GM19372 (cell line): ENCODE results near the gene TRAPPC5.
A peak's percentile ranks its signal among the peaks of the same experiment; 100 is the strongest.
"Not testable (repeated sequence)": the region's sequence is repeated elsewhere in the genome, so short reads cannot be mapped to it uniquely, and the experiment has no call there.

ENCODE experiments used
- ATAC-seq: cut with Tn5 transposase; IDR thresholded peaks from one replicate; pipeline ENCODE4 v1.9.1; 2021; ENCODE audit warnings: mild to moderate bottlenecking, low read depth, moderate library complexity; ENCODE audit not compliant: unreplicated experiment

Gene TRAPPC5

DNA sequence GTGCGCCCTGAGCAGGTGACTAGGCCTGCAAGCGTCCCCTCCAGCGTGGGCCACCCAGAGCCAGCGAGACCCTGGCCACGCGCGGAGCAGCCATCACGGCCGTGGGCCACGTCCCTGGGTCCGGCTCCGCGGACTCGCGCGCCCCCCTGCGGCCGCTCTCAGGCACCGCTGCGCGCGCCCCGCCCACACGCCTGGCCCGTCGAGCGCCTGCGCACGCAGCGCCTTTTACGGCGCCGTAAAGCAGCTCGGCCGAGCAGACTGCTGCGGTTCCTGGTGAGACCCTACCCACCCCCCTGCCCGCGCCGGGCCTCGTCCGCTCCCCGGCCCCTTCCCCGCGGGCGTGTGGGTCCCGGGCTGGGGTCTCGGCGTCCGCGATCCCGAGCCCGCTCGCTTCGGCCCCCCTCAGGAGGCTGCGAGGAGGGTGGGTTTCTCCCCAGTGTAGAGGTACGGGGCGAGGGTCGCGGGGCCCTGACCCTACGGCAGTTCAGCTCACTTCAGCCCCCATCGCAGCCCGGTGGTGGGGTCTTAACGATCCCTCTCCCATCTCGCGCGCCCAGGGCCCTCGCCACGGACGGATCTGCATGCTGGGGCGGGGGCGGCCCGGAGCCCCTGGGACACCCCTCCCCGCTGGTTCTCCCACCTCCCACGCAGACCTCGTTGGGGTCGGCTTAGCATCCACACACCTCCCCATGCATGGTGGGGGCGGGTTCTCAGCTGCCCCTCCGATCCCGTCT lies at the start of gene TRAPPC5:
TRAPPC5 (plus strand) TSS at position 228 of the 734 bp plus-strand sequence. CDS start 1,421 bp downstream, outside the sequence.
- ATAC-seq, result peak; percentile 41

DNA sequence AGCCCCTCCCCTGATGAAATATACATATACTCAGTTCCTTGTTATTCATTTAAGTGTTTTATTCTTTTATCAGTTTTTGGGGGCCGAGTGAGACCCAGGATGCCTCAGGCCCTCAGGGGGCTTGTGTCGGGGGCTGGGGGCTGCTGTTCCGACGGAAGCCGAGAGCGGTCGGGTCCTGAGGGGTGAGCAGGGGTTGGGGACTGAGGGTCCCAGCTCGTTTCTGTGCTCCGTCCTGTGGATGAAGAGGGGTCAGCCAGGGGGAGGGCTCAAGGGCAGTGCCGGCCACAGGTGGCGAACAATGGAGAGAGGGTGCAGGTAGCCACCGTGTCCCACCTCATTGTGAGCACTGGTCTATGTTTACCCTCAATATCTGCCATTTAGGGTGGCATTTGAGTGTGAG lies 49.1 kb upstream of the TRAPPC5 start:
- no peak for ATAC-seq

DNA sequence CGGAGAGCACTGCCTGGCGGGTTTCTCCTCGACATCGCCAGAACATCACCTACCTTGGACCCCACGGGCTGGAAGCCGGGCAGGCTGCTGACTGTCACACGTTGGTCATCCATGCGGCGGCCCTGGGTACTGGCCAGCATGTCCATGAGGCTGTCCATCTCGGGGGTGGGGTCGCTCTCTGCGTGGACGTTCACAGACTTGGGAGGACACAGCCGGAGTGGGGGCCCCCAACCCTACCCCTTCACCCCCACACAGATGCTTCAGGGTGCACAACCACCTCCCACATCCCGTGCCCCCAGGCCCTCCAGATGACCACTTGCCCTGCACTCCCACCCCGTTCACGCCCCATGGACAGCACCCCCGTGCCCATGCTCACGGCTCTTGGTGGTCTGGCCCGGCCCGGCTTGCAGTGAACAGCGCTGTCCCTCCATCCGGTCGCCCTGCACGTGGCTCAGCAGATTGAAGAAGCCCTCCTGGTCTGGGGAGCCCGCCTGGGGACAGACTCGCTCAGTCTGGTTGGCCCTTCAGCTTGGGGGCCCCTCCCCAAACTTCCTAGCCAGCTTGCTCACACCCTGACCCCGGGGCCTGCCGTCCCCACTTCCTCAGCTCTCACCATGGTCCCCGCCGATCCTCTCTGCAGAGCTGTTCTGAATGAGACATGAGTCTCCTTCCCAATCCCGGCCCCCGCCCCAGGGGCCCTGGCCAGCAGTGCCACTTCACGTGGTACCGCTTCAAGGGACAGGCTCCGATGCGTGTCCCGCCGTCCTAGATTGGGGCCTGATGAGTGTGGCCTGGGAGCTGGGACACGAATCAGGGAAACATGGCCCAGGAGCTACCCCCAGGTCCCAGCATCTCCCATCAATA lies 48.1 kb upstream of the TRAPPC5 start:
- ATAC-seq, result no peak

DNA sequence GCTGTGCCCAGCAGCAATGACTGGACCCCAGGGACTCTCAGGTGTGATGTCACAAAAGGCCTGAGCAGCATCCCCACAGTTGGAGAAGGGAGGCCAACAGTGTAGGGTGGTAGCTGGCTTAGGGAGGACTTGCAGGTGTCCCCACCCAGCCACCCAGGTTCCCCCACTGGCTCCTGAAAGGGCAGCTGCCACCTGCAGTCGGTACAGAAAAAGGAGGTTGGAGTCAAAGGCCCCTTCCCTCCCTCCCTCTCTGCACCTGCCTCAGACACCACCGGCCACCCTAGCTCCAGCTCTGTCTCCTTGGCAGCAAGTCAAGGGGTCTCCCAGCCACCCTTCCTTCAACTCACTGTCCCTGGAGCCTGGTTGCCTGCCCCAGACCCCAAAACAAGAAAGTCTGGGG lies 46.9 kb upstream of the TRAPPC5 start, which contains the start of gene PCP2:
PCP2 (minus strand) TSS at position 22 of the 400 bp plus-strand sequence. CDS start 262 bp downstream, outside the sequence.
- ATAC-seq, result no peak

DNA sequence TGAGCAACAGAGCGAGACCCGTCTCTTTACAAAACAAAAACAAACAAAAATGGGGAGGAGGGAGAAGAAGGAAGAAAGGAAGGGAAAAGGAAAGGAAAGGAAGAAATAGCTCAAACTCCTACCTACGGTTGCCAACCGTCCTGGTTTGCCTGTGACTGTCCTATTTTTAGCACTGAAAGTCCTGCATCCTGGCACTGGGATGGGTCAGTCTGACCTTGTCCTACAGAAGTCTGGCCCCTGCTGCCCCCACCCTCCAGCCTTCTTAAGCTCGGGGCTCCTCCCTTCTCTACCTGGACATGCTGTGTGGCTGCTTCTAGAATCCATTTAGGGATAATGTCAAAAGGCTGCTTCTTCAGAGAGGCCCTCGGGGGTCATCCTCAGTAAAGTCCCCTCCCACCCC lies 45.0 kb upstream of the TRAPPC5 start:
- ATAC-seq, result no peak

DNA sequence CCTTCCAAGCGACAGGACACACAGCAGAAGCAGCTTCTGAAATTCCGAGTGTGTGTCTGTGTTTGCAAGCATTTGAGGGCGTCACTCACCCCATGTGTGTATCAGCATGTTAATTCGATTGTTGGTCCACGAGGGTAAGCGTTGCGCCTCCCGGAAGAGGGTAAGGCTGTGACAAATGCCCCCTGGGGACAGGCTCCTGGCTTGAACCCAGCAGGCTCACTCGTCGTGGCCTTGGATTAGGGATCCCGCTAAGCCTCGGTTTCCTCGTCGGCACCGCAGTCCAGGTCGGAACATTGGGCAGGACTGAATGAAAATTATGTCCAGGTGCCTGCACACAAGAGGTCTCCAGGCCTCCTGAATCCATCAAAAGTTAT lies 44.3 kb upstream of the TRAPPC5 start:
- ATAC-seq, result no peak

DNA sequence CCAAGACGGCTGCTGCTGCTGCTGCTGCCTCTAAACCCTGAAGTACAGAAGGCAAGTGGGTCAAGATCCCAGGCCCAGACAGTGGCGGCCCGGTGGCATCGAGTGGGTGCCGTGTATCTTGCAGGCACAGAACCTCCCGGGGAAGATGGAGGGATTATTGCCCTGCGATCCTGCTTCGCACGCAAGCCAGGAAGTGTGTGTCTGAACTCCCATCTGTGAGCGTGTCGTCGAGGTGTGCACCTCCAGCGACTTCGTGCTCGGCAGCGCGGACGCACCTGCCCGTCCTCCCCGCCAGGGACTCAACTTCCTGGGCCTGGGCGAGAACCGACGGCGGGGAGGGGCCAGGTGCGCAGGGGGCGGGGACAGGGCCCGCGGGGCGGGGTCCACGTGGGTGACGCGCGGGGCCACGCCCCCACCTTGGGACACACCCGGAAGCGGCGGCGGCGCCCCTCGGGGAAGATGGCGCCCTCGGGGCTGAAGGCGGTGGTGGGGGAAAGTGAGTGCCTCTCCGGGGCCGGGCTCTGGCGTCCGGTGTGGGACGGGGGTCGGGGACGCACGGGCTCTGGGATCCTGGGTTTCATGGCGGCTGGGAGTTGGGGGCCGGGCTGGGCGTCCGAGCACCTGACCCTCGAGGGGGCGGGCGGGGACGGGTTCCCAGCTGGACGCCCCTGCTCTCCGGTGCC lies 43.8 kb upstream of the TRAPPC5 start, which contains the start of gene STXBP2:
STXBP2 (plus strand) TSS at position 420 of the 683 bp plus-strand sequence; CDS start at position 460, 40 bp downstream.
- peak; percentile 75 for ATAC-seq

DNA sequence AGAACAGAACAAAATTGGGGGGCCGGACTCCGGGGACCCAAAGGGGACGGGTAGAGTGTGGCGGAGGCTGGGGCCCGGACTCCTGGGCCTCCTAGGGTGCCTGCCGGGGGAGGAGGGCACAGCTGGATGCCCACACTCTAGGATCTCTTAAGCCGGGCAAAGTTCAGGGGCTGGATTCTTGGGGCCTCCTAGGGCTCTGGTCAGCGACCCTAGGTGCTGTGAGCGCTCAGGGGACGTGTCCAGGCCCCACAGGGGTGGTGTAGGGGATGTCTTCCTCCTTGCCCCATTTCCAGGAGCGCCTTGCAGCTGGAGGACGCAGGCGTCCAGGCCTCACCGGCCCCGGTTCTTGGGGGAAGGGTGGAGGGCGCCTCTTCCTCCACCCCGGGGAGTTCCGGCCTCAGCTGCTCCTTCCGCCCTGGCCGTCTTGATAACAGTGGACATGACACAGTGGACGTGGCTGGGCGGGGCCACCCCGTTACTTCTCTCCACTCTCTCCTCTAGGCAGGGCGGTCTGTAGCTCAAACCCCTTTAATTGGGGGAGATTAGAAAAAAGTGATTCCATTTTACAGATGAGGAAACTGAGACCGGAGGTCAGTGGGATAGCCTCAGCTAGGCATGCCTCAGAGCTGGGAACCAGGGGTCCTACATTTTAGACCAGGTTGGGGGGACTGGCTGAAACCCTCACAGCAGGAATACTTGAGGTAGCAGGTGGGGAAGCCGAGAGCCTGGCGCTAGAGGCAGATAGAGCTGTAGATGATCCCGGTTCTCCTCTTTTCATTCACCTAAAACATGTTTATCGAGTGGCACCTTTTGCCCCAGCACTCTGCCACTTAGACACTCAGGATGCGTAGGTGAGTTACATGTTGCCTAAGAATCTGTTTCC lies 43.0 kb upstream of the TRAPPC5 start:
- ATAC-seq, result no peak

DNA sequence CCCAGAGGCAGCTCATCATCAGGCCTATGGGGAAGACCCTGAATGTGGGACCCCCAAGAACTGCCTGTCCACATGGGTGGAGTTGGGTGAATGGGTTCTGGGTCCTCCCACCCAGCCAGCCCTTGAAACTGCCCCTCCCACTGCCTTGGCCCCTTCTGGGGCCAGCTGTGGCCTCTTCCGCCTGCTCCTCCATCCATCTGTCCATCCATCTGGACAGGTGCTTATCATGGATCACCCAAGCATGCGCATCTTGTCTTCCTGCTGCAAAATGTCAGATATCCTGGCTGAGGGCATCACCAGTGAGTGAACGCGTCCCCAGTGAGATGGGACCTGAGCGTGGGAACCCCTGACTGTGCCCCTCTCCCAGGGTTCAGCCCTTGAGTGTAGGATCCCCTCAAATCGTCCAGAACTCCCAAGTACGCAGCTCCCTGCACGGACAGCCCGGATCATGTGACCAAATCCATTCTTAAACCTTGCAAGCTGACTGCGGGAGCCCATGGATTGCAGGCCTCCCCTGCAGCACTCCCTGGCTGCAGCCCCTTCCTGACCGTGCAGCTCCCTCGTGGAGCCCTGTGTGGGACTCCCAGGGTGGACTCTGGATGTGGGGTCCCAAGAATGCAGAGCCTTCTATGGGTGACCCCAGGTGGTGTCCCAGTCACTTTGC lies 41.7 kb upstream of the TRAPPC5 start:
- no peak for ATAC-seq

DNA sequence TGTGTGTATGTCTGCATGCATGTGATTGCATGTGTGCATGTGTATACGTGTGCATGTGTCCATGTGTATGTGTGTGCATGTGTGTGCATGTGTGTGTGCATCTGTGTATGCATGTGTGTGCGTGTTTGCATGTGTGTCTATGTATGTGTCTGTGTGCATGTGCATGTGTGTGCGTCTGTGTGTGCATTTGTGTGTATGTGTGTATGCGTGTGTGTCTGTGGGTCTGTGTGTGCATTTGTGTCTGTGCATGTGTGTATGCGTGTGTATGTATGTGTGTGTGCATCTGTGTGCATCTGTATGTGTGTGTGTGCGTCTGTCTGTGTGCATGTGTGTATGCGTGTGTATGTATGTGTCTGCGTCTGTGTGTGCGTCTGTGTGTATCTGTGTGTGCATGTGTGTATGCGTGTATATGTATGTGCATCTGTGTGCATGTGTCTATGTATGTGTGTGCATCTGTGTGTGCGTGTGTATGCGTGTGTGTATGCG lies 40.7 kb upstream of the TRAPPC5 start:
- ATAC-seq, result no peak

DNA sequence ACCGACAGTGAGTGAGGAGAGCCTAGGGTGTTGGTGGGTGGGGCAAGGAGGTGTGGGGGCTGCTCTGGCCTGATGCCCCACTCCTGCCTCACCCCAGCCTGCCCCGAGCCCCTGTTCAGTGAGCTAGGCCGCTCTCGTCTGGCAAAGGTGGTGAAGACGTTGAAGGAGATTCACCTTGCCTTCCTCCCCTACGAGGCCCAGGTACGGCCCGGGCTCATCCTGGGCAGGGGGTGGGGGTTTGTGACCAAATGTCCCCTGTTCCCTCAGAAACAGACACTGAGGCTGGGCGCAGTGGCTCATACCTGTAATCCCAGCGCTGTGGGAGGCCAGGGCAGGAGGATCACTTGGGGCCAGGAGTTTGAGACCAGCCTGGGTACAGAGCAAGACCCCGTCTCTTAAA lies 39.8 kb upstream of the TRAPPC5 start:
- ATAC-seq, result no peak

DNA sequence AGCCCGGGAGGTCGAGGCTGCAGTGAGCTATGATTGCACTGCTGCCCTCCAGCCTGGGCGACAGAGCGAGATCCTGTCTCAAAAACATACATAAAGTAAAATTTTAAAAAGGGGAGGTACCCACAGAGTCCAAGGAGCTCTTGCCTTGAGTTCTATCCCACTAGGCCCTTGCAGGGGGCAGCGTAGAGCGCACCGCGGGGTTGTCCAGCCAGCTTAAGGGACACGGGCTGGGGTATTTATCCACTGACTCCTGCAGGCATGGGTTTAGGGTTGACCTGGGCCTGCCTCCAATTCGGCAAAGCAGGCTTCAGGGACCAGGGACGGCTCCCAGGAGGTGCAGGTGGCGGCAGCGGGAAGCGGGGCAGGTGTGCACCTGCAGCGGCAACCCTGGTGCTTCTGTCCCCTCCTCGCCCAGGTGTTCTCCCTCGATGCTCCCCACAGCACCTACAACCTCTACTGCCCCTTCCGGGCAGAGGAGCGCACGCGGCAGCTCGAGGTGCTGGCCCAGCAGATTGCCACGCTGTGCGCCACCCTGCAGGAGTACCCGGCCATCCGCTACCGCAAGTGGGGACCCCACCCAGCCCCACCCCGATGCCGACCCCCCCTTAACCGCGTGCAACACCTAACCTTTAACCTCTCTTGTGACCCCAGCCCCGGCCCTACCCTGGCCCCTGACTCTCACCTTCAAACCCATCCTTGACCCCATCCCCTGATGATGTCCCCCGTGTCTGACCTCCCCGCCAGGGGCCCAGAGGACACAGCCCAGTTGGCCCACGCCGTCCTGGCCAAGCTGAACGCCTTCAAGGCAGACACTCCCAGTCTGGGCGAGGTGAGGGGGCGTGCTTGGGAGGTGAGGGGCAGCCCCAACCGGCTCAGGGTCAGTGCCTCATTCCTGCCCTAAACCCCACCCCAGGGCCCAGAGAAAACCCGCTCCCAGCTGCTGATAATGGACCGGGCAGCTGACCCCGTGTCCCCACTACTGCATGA lies 39.0 kb upstream of the TRAPPC5 start:
- ATAC-seq, result no peak

DNA sequence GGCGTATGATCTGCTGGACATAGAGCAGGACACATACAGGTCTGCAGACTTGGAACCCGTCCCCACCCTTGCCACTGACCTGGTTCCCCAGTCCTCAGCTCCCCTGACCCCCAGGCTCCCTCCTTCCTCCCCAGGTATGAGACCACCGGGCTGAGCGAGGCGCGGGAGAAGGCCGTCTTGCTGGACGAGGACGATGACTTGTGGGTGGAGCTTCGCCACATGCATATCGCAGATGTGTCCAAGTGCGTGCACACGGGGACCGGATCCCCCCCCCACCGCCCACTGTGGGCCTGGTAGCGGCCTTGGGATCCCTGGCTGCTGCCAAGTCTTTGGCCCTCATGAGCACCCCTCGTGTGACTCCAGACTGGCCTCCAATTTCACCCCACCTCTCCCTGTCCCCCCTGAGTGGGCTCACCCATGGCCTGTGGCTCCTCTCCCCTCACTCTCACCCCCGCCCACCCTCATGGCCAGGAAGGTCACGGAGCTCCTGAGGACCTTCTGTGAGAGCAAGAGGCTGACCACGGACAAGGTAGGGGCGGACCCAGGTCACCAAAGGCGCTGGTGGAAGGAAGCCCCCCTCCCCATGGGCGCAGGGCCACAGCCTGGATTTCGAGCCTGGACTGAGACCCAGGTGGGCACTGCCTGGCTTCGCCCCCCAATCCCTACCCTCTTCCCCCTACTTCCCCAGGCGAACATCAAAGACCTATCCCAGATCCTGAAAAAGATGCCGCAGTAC lies 38.2 kb upstream of the TRAPPC5 start:
- no peak for ATAC-seq

DNA sequence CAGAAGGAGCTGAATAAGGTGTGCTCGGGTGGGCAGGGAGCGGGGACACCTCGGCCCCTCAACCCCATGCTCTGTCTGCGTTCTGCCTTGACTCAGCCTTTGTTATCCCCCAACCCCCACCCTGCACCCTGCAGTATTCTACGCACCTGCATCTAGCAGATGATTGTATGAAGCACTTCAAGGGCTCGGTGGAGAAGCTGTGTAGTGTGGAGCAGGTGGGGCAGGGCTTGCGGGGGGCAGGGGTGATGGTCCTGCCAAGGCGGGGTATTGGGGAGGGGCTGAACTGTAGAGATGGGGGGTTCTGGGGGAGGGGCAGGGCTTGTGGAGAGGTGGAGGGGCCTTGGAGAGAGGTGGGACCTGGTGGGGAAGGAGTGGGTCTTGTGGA lies 37.6 kb upstream of the TRAPPC5 start:
- no peak for ATAC-seq

DNA sequence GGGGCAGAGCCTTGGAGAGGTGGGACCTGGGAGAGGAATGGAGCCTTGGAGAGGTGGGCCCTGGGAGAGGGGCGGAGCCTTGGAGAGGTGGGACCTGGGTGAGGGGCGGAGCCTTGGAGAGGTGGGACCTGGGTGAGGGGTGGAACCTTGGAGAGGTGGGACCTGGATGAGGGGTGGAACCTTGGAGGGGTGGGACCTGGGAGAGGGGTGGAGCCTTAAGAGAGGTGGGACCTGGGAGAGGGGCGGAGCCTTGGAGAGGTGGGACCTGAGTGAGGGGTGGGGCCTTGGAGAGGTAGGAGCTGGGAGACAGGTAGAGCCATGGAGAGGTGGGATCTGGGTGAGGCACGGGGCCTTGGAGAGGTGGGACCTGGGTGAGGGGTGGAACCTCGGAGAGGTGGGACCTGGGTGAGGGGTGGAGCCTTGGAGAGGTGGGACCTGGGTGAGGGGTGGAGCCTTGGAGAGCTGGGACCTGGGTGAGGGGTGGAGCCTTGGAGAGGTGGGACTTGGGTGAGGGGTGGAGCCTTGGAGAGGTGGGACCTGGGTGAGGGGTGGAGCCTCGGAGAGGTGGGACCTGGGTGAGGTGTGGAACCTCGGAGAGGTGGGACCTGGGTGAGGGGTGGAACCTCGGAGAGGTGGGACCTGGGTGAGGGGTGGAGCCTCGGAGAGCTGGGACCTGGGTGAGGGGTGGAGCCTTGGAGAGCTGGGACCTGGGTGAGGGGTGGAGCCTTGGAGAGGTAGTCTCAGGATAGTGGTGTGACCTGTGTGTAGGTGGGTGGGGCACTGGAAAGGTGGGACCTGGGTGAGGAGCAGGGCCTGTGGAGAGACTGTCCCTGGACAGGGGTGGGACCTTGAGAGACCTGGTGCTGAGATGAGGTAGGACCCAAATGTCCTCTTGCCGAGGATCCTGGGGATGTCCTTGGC lies 36.7 kb upstream of the TRAPPC5 start:
- not testable (repeated sequence) for ATAC-seq

DNA sequence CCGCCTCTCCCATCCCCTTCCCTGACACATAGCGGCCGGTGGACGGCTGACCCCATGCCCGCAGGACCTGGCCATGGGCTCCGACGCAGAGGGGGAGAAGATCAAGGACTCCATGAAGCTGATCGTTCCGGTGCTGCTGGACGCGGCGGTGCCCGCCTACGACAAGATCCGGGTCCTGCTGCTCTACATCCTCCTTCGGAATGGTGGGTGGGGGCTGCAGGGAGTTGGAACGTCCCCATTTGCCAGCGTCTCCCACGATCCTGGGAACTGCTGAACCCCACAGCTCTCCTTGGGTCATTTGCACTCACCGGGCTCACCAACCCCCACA lies 36.1 kb upstream of the TRAPPC5 start:
- ATAC-seq, result no peak

DNA sequence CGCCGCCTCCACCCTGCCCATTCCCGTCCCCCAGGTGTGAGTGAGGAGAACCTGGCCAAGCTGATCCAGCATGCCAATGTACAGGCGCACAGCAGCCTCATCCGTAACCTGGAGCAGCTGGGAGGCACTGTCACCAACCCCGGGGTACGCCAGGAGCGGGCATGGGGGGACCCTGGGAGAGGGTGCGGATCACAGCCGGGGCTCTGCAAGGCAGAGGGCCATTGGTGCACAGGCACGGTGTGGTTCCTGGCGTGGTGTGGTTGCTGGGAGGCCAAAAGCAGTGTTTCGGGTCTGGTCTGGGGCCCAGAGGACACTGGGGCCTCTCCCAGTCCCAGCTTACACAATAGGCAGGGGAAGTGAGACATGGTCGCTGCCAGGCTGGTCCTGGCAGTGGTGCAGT lies 35.5 kb upstream of the TRAPPC5 start:
- ATAC-seq, result no peak
